Stimulated activated naive B cell treated with anti-CD40 and anti-IgM and Interleukin-4, amounts not matched to agents 10 μg/mL and 1 μg/mL and 100 μg/mL, for 72 hours (primary cell): ENCODE results near the gene APOBEC3G.
A peak's percentile ranks its signal among the peaks of the same experiment; 100 is the strongest.
"Not testable (repeated sequence)": the region's sequence is repeated elsewhere in the genome, so short reads cannot be mapped to it uniquely, and the experiment has no call there.

Source experiments
- ATAC-seq, 2 donors: fragments of 150-1000 bp; cut with Tn5 transposase; replicated peaks; 2 replicates each; pipeline ENCODE4 v1.10.0; 2021; ENCODE audit warnings: moderate library complexity in 1 of 2
- DNase-seq: peaks from one replicate; pipeline ENCODE4 v3.0.0; 2021
- H3K27ac Mint-ChIP-seq: one replicate; pipeline ENCODE4 v1.8.0; 2022; ENCODE audit warnings: mild to moderate bottlenecking, mixed read lengths
- H3K27me3 Mint-ChIP-seq, 2 donors: one replicate each; pipeline ENCODE4 v1.8.0; 2022; ENCODE audit warnings: mixed read lengths in 2 of 2
- H3K36me3 Mint-ChIP-seq, 2 donors: one replicate each; pipeline ENCODE4 v1.8.0; 2022; ENCODE audit warnings: mixed read lengths in 2 of 2, mild to moderate bottlenecking in 1 of 2
- H3K4me1 Mint-ChIP-seq, 2 donors: one replicate each; pipeline ENCODE4 v1.8.0; 2022; ENCODE audit warnings: mixed read lengths in 2 of 2, mild to moderate bottlenecking in 1 of 2
- H3K4me3 Mint-ChIP-seq, 2 donors: one replicate each; pipeline ENCODE4 v1.8.0; 2022; ENCODE audit warnings: mild to moderate bottlenecking in 2 of 2, mixed read lengths in 2 of 2, moderate library complexity in 1 of 2
- H3K9me3 Mint-ChIP-seq, 2 donors: one replicate each; pipeline ENCODE4 v1.8.0; 2022; ENCODE audit warnings: mixed read lengths in 2 of 2, mild to moderate bottlenecking in 1 of 2

Gene APOBEC3G

DNA sequence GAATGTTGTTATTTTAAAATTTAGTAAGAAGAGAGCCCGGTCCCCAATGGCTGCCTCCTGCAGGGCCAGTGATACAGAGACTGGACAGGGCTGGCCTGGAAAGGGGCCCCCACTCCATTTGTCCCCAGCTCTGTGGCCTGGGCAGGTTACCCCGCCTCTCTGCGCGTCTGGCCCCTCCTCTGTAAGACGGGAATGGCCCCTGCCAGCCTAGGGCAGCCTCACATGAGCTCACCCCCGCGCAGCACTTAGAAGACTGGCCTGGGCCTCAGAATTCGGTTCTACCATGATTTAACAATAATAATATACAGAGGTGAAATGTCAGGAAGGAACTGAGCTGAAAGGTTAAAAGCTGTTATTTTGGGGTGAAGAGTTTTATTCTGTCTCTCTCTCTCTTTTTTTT, 1.3 kb downstream of the APOBEC3G start:
- Mint-ChIP-seq H3K27ac (peak overlapping the region; percentile 96), H3K9me3 (no peaks in the 10 kb centered on the region), H3K36me3 (peaks cover 33 to 45% of the 10 kb centered on the region in 2 donors), H3K4me3 (peak overlapping the region; percentile 93 to 95), H3K4me1 (peaks cover 37 to 87% of the 10 kb centered on the region in 2 donors), H3K27me3 (no peaks in the 10 kb centered on the region)
- ATAC-seq (no peak), DNase-seq (no peak)

- not testable (repeated sequence) for H3K9me3 Mint-ChIP-seq, DNase-seq, ATAC-seq, H3K27me3 Mint-ChIP-seq, H3K27ac Mint-ChIP-seq
- H3K36me3 Mint-ChIP-seq, result peaks cover 34 to 50% of the 10 kb centered on the region in 2 donors
- H3K4me1 Mint-ChIP-seq, result peaks cover 37 to 81% of the 10 kb centered on the region in 2 donors
- H3K4me3 Mint-ChIP-seq, result peak overlapping the region; percentile 73 to 95
Measured at GRCh38 chr22:39079054-39079637, 2.1 kb downstream of the APOBEC3G start.

DNA sequence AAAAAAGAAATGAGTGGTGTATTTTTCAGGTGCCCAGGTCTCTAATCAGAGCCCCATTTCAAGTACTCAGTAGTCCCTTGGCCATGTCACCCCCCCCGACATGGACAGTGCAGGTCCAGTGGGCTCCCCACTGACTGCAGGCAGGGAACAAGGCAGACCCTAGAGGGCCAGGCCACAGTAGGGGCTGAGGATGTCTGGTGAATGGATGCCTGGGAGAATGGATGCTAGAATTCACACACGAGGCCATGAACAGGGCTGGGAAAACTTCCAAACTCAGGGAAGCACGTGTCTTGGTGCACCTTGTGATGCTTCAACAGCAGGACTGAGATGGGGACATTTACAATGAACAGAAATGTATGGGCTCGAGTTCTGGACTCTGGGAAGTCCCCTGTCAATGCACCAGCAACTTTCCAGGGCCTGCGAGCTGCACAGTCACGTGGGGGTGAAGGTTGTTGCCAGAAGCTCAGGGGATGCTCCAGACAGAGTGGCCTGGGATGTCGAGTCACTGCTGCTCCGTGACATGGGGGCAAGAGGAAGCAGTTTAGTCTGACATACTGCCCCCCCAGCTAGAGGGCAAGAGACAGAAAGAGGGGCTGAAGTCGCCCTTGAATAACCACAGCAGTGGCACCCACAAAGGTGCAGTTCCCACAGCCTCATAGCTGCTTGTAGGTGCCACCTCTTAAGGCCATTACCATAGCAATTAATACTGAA, 3.1 kb downstream of the APOBEC3G start:
- Mint-ChIP-seq H3K27ac (peak overlapping the region; percentile 95), H3K4me1 (peaks cover 33 to 73% of the 10 kb centered on the region in 2 donors), H3K9me3 (no peaks in the 10 kb centered on the region), H3K27me3 (no peaks in the 10 kb centered on the region), H3K36me3 (peaks cover 37 to 54% of the 10 kb centered on the region in 2 donors), H3K4me3 (peak overlapping the region; percentile 56 to 74)
- DNase-seq (peak; percentile 33), ATAC-seq (peak; percentile 38 to 54)

- H3K4me1 Mint-ChIP-seq, result peaks cover 29 to 65% of the 10 kb centered on the region in 2 donors
- ATAC-seq, result no peak
- no peak overlapping the region for H3K27ac Mint-ChIP-seq
- H3K27me3 Mint-ChIP-seq, result no peaks in the 10 kb centered on the region
- peak overlapping the region; percentile 43 to 44 for H3K4me3 Mint-ChIP-seq
- no peaks in the 10 kb centered on the region for H3K9me3 Mint-ChIP-seq
- peaks cover 41 to 59% of the 10 kb centered on the region in 2 donors for H3K36me3 Mint-ChIP-seq
- DNase-seq, result no peak
Measured at GRCh38 chr22:39081016-39081415, 3.9 kb downstream of the APOBEC3G start.

DNA sequence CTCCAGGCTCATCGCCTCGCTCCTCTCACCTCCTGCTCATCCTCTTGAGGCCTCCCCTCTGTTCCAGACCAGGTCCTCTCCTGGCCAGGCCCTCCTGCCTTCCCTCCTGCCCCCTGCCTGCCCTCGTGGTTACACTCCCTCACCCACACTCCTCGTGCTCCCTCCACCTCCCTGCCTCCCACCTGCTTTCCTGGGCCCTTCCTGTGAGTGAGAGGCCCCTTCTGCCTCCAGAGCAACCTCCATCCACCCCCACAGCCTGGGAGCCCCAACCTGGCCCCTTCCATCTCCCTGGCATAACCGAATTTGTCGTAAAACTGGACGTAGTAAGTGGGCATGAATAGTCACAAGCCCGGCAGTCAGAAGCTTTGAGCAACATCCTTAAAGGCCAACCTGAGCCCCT, 4.5 kb downstream of the APOBEC3G start:
- peaks cover 31 to 65% of the 10 kb centered on the region in 2 donors for H3K4me1 Mint-ChIP-seq
- H3K27ac Mint-ChIP-seq, result peak overlapping the region; percentile 81
- peak overlapping the region in 1 of 2 donors; percentile 43 for H3K4me3 Mint-ChIP-seq
- H3K36me3 Mint-ChIP-seq, result peaks cover 44 to 64% of the 10 kb centered on the region in 2 donors
- no peak for DNase-seq
- H3K27me3 Mint-ChIP-seq, result no peaks in the 10 kb centered on the region
- no peaks in the 10 kb centered on the region for H3K9me3 Mint-ChIP-seq
- ATAC-seq, result no peak

DNA sequence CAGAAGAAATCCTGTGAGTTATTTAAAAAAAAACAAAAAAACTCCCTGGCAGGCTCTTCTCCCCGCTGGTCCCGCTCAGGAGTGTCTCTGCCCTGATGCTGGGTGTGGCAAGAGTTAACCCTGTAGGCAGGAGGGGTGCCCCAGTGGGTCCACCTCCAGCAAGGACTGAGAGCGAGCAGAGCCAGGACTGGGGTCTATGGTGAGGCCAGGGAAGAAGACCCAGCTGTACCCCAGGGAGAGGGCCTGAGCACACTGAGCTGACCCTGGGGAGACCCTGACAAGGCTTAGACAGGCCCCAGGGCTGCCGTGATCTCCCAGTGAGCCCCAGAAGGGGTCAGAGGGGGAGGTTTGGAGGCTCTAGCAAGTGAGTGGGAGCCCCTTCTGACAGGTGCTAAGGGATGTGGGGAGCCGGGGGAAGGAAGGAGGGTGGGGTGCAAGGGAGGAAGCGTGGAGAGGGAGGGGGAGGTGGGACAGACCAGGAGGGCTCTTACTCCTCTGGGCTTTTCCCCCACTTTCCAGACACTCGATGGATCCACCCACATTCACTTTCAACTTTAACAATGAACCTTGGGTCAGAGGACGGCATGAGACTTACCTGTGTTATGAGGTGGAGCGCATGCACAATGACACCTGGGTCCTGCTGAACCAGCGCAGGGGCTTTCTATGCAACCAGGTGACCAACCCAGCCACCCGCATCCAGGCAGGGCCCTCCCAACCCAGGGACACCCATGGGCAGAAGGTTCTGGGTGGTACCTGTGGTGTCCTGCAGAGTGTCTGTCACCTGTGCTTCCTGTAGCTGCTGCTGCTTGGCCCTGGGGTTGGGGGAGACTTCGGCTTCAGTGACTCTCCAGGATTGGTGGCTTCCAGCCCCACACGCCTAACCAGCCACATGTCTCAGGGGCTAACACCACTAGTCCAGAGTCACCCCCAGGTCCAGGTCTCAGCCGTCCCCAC, 6.4 kb downstream of the APOBEC3G start:
- Mint-ChIP-seq H3K36me3 (peaks cover 45 to 65% of the 10 kb centered on the region in 2 donors), H3K27me3 (no peaks in the 10 kb centered on the region), H3K4me3 (peak overlapping the region in 1 of 2 donors; percentile 6), H3K9me3 (no peaks in the 10 kb centered on the region), H3K4me1 (peaks cover 33 to 61% of the 10 kb centered on the region in 2 donors), H3K27ac (peak overlapping the region; percentile 20)
- ATAC-seq (no peak), DNase-seq (no peak)

DNA sequence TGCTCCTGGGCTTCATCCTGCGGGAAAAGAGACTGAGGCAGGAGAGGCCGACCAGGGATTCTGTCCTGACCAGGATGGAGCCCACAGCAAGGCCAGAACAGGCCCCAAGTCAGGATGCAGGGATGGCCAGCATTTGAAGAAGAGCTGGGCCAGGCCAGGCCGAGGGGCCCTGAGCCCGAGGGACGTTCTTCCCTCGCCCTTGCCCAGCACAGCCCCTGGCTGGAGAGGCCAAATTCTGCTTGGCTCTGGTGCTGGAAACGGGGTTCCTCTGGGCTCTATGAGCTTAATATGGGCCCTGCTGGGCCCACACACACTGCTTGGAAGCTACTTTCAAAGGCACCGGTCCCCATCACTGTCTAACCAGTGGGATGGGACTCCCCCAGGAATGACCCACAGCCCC, 7.6 kb downstream of the APOBEC3G start:
- peaks cover 45 to 64% of the 10 kb centered on the region in 2 donors for H3K36me3 Mint-ChIP-seq
- H3K27me3 Mint-ChIP-seq, result no peaks in the 10 kb centered on the region
- no peak overlapping the region for H3K27ac Mint-ChIP-seq
- H3K4me3 Mint-ChIP-seq, result no peak overlapping the region
- no peaks in the 10 kb centered on the region for H3K9me3 Mint-ChIP-seq
- ATAC-seq (no peak), DNase-seq (no peak)
- peaks cover 34 to 57% of the 10 kb centered on the region in 2 donors for H3K4me1 Mint-ChIP-seq

- no peak overlapping the region for H3K4me3 Mint-ChIP-seq
- peaks cover 26 to 43% of the 10 kb centered on the region in 2 donors for H3K36me3 Mint-ChIP-seq
Measured at GRCh38 chr22:39087098-39087497, 10.0 kb downstream of the APOBEC3G start.

DNA sequence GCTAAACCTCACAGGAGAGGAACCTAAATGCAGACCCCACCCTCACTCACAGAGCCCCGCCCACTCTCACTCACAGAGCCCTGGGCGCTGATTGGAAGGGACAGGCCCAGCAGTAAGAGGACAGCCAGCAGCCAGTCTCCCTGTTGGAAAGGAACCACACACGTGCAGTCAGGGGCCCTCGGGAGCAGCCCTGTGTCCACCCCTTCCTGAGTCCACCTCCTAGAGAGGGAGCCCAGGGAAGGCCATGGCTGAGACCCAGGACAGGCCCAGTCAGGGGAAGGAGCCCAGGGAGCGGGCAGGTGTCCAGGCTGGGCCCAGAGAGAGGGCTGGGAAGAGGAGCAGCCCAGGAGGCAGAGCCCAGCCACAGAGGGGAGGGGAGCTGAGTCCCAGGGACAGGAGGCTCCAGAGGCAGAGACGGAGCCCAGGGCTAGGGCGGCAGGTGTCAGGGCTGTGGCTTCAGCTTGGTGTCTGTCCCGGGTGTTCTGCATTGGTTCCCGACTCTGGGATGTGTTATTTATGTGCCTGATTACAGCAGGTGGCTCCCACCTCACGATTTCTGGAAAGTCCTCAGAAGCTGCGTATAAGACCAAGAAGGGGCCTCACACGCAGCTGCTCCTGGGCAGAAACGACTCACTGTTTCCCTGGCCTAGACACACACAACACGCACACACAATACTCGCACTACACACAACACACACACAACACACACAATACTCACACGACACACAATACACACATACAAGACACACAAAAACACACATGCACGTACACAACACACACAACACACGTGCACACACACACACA, 11.0 kb downstream of the APOBEC3G start:
- Mint-ChIP-seq H3K4me1 (peaks cover 28 to 57% of the 10 kb centered on the region in 2 donors), H3K36me3 (peaks cover 18 to 36% of the 10 kb centered on the region in 2 donors), H3K9me3 (no peaks in the 10 kb centered on the region), H3K4me3 (no peak overlapping the region), H3K27ac (peak overlapping the region; percentile 75), H3K27me3 (no peaks in the 10 kb centered on the region)
- peak; percentile 18 to 24 for ATAC-seq
- DNase-seq, result no peak

More at GRCh38 chr22:39087098-39087497, 10.0 kb downstream of the APOBEC3G start:
- peak overlapping the region; percentile 16 for H3K27ac Mint-ChIP-seq
- H3K27me3 Mint-ChIP-seq, result no peaks in the 10 kb centered on the region
- no peak for ATAC-seq
- no peak for DNase-seq
- peaks cover 24 to 57% of the 10 kb centered on the region in 2 donors for H3K4me1 Mint-ChIP-seq
- H3K9me3 Mint-ChIP-seq, result no peaks in the 10 kb centered on the region

DNA sequence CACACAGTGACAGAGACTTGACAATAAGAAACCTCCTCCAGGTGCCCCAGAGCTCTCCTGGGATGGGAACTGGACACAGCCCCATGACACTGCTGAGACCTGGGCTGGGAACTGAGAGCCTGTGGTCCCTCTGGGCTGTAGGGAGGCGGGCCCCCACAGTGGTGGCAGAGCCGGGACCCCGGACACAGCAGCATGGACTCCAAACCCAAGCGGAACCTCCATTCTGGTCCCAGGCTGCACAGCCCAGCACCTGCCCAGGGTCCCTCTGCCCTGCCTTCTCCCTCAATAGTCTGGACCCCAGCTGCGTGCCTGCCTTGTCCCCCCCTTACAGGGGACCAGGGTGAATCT, 11.6 kb downstream of the APOBEC3G start:
- ATAC-seq (no peak), DNase-seq (no peak)
- peaks cover 15 to 30% of the 10 kb centered on the region in 2 donors for H3K36me3 Mint-ChIP-seq
- H3K4me3 Mint-ChIP-seq, result no peak overlapping the region
- H3K27me3 Mint-ChIP-seq, result no peaks in the 10 kb centered on the region
- H3K9me3 Mint-ChIP-seq, result no peaks in the 10 kb centered on the region
- H3K27ac Mint-ChIP-seq, result peak overlapping the region; percentile 80
- H3K4me1 Mint-ChIP-seq, result peaks cover 26 to 54% of the 10 kb centered on the region in 2 donors

GRCh38 chr22:39089928-39090327, 12.9 kb downstream of the APOBEC3G start:
- no peak for DNase-seq

GRCh38 chr22:39090426-39091064, 13.5 kb downstream of the APOBEC3G start:
- no peak overlapping the region for H3K4me3 Mint-ChIP-seq
- no peaks in the 10 kb centered on the region for H3K27me3 Mint-ChIP-seq
- ATAC-seq (peak; percentile 31 to 50), DNase-seq (no peak)
- peaks cover 9 to 22% of the 10 kb centered on the region in 2 donors for H3K36me3 Mint-ChIP-seq
- no peak overlapping the region for H3K27ac Mint-ChIP-seq
- H3K4me1 Mint-ChIP-seq, result peaks cover 28 to 68% of the 10 kb centered on the region in 2 donors
- no peaks in the 10 kb centered on the region for H3K9me3 Mint-ChIP-seq

More at GRCh38 chr22:39089928-39090327, 12.9 kb downstream of the APOBEC3G start:
- H3K4me1 Mint-ChIP-seq, result peaks cover 28 to 62% of the 10 kb centered on the region in 2 donors
- H3K27ac Mint-ChIP-seq, result peak overlapping the region; percentile 66
- no peaks in the 10 kb centered on the region for H3K9me3 Mint-ChIP-seq
- peaks cover 14 to 27% of the 10 kb centered on the region in 2 donors for H3K36me3 Mint-ChIP-seq
- no peak overlapping the region for H3K4me3 Mint-ChIP-seq
- no peaks in the 10 kb centered on the region for H3K27me3 Mint-ChIP-seq
- no peak for ATAC-seq
